Ishikawa (cell line): Measurements from ENCODE around the gene TENM3.
A peak's percentile ranks its signal among the peaks of the same experiment; 100 is the strongest.

ENCODE experiments used
- CEBPB ChIP-seq: IDR thresholded peaks from 2 replicates; pipeline ENCODE4 v1.6.1; 2012
- CREB1 ChIP-seq: IDR thresholded peaks from 2 replicates; pipeline ENCODE4 v1.6.1; 2012; ENCODE audit warnings: low read depth
- EGR1 ChIP-seq: IDR thresholded peaks from 2 replicates; pipeline ENCODE4 v1.6.1; 2012
- EP300 ChIP-seq: IDR thresholded peaks from 2 replicates; pipeline ENCODE4 v1.6.1; 2012; ENCODE audit warnings: borderline replicate concordance
- FOXM1 ChIP-seq: IDR thresholded peaks from 2 replicates; pipeline ENCODE4 v1.6.1; 2012; ENCODE audit warnings: low read depth, borderline replicate concordance
- MAX ChIP-seq: IDR thresholded peaks from 2 replicates; pipeline ENCODE4 v1.6.1; 2012
- NFIC ChIP-seq: IDR thresholded peaks from 2 replicates; pipeline ENCODE4 v1.6.1; 2012
- RAD21 ChIP-seq: IDR thresholded peaks from 2 replicates; pipeline ENCODE4 v1.6.1; 2012; ENCODE audit warnings: low read depth
- REST ChIP-seq: IDR thresholded peaks from 2 replicates; pipeline ENCODE4 v1.6.1; 2012; ENCODE audit warnings: low read depth, mild to moderate bottlenecking
- TAF1 ChIP-seq: IDR thresholded peaks from 2 replicates; pipeline ENCODE4 v1.6.1; 2012; ENCODE audit warnings: low read depth, mild to moderate bottlenecking
- TCF12 ChIP-seq: IDR thresholded peaks from 2 replicates; pipeline ENCODE4 v1.6.1; 2012; ENCODE audit warnings: low read depth
- TEAD4 ChIP-seq: IDR thresholded peaks from 2 replicates; pipeline ENCODE4 v1.6.1; 2012
- USF1 ChIP-seq: IDR thresholded peaks from 2 replicates; pipeline ENCODE4 v1.6.1; 2012
- YY1 ChIP-seq: IDR thresholded peaks from 2 replicates; pipeline ENCODE4 v1.6.1; 2012; ENCODE audit warnings: low read depth
- ZBTB7A ChIP-seq: IDR thresholded peaks from 2 replicates; pipeline ENCODE4 v1.6.1; 2012; ENCODE audit warnings: low read depth

Gene TENM3

GRCh38 chr4:182642831-182643230 is 399.6 kb downstream of the TENM3 start:
- TF ChIP-seq NFIC (peak; percentile 31; the same call in 1 of the 2 replicates), CEBPB (peak; percentile 80), ZBTB7A (no peak)

- TF ChIP-seq TCF12 (no peak), REST (no peak), ZBTB7A (no peak), FOXM1 (no peak), MAX (no peak), CEBPB (no peak), USF1 (no peak), RAD21 (no peak), CREB1 (no peak), EP300 (no peak), EGR1 (no peak), YY1 (no peak), TEAD4 (no peak), NFIC (no peak), TAF1 (no peak)
Measured at GRCh38 chr4:182643801-182644682, 400.8 kb downstream of the TENM3 start.

- TF ChIP-seq FOXM1: no peak
- TF ChIP-seq NFIC: no peak
- TF ChIP-seq YY1: no peak
- TF ChIP-seq REST: no peak
- no peak for TF ChIP-seq CREB1
- TF ChIP-seq MAX: no peak
- no peak for TF ChIP-seq EP300
- TF ChIP-seq USF1: no peak
- TF ChIP-seq RAD21: no peak
- no peak for TF ChIP-seq CEBPB
- TF ChIP-seq TEAD4: no peak
- no peak for TF ChIP-seq TCF12
- TF ChIP-seq TAF1: no peak
- no peak for TF ChIP-seq ZBTB7A
- no peak for TF ChIP-seq EGR1
Measured at GRCh38 chr4:182644683-182645050, 401.5 kb downstream of the TENM3 start.

- no peak for TF ChIP-seq RAD21
- TF ChIP-seq YY1: no peak
- no peak for TF ChIP-seq ZBTB7A
- TF ChIP-seq TEAD4: no peak
- TF ChIP-seq CEBPB: no peak
- no peak for TF ChIP-seq TAF1
- TF ChIP-seq FOXM1: no peak
- TF ChIP-seq USF1: no peak
- no peak for TF ChIP-seq MAX
- TF ChIP-seq NFIC: no peak
- TF ChIP-seq TCF12: no peak
- TF ChIP-seq EP300: no peak
- no peak for TF ChIP-seq REST
- no peak for TF ChIP-seq EGR1
- TF ChIP-seq CREB1: no peak
Measured at GRCh38 chr4:182645511-182645910, 402.3 kb downstream of the TENM3 start.
